SIG-M5 treated with dmso at 0.1 percent for 504 hours (cell line): ENCODE data around the gene FIBCD1.

Experiments used
- DNase-seq: peaks from one replicate; lab custom pipeline; 2025; ENCODE audit not compliant: unreplicated experiment; lab: John Stamatoyannopoulos, UW

Gene FIBCD1

GRCh38 chr9:130937146-130938076 lies 1.6 kb downstream of the FIBCD1 start:
- no peak for DNase-seq

DNA sequence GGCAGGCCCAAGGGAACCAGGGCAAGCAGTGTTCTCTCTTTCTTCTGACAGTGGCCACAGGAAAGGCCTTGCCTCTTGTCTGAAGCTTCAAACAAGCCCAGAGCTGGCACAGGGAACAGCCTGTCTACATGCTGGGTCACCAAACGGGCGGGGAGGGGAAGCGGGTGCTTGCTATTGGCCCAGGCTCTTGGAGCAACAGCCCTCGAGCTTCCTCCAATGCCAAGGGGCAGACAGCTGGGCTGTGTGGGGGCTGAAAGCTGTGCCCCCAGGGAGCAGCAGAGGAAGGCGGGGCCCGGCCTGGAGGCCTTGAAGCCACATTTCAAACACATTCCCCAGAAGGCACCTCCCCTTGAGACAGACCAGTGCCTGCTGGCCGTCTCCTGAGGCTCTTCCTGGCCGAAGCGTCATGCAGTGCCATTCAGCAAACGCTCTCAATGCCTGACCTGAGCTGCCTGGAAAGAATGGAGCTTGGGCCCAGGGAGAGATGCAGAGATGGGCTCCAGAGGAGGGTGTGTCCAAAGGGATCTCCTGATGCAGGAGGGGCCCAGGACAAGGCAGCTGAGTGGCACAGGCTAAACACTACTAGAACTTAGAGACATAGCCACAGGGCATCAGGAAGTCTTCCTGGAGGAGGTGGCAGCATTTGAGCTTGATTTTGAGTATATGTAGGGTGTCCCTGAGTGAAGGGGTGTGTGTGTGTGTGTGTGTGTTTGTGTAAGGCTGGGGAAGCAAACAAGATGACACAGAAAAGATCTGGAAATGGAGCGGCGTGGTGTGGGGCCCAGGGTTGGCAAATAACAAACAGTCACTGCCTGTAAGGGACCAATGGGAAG lies 2.5 kb downstream of the FIBCD1 start:
- DNase-seq: no peak

GRCh38 chr9:130935648-130936271 lies 3.3 kb downstream of the FIBCD1 start:
- DNase-seq: no peak

- DNase-seq: no peak
Measured at GRCh38 chr9:130934702-130935647, 4.1 kb downstream of the FIBCD1 start.

DNA sequence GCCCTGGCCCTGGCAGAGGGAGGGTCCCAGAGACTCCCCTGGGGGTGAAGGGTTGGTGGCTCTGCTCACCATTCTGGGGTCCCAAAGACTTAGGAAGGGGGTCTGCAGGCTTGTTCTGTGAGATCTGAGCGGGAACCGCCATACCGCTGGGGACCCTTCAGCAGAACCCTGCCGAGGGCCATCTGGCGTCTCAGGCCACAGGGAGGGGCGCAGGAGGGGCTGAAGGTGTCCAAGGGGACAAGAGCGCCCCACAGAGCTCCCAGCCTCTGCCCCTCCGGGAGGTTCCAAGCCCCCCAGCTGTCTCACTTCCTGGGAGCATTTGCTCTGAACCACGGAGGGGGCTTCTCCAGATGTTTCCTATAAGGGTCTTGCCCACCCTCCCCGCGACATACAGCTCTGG lies 4.8 kb downstream of the FIBCD1 start:
- DNase-seq: no peak

DNA sequence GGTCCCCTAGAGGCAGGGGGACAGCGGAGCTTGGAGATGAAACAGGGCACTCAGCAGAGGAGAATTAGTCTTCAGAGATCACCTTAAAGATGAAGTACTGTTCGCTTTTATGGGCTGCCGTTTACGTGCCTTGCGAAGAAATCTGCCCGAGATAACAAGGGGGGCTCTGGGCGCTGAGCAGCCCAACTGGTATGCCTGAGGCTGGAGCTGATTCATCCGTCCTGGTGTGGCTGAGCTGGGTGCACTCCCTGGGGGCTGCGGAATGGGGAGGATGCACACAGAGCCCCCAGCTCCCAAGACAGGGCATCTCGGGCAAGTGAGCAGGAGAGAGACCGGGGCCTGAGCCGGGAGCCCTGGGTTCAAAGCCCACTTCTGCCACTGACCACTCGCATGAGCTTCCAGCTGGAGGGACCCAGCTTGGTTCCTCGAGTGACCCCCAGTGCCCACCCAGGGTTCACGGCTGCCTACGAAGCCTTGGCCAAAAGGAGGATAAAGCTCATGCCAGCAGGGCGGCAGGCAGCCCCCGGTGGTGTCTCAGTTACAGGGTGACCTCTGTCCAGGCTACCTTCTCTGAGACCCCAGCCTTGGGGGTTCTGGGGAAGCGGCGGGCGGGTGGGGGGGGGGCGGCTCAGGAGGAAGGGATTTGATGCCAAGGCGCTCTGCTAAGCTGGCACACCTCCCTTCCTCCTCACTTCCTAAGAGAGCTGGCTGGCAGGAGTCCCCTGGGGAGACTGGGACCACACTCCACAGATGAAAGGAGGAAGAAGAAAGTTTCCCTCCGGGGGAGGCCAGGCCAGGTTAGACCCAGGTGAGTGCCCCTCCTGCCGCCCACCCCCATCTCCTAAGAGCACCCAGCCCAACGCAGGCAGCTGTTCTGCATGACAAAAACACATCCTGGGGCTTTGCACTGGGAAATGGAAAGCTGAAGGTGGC lies 5.7 kb downstream of the FIBCD1 start:
- DNase-seq: no peak

DNA sequence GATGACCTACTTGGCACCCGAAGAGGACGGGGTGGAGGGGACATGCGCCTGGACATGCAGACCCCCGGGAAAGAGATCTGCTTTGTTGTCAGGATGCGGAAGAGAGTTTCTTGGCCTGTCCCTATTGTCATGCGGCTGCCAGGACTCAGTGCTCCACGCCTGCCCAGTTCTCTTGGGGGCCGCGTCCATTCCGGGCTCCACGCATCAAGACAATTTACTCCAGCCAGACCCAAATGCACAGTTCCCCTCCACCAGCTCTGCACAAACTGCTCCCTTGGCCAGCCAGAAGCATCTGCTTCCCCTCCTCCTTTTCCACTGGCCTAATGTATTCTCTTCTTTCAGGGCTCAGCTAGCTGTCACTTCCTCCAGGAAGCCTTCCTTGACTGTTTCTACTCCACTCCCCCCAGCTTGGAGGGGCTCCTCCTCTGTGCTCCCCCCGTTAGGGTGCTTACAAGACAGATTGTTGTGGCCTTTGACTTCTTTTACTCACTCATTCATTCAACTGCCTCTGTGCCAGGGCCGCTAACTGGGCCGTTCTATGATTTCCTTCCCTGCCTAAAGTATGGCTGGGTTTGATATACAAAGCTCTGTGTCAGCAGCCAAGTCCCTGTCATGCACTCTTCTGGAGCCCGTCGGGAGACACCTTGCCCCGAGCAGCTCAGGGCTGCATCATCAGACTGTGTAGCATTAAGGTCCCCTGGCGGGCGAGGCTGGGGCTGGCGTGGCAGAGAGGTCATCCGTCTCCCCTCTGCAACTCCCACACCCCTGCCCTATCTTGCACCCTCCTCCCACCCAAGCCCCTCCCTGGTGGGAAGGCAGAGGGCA lies 6.6 kb downstream of the FIBCD1 start:
- no peak for DNase-seq

GRCh38 chr9:130931508-130932254 lies 7.4 kb downstream of the FIBCD1 start:
- DNase-seq: no peak

DNA sequence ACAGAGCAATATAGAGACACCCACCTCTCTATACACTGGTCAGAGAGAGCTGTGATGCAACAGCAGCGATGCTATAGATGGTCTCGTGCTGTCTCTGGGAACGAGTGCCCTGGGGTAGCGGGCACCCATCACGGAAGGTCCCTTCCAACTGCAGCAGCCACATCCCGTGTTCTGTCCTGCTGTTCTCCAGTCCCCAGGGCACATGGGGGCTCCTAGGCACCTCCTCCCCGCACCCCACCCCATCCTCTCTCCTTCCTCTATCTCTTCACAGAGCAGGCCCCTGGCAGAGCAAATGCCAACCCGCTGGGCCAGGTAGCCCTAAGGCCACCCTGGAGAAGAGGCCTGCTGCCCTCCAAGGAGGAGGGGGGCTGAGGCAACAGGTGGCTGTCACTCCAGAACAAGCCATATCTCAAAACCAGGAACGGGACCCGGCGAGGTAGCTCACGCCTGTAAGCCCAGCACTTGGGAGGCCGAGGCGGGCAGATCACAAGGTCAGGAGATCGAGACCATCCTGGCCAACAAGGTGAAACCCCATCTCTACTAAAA lies 8.2 kb downstream of the FIBCD1 start:
- DNase-seq: no peak

GRCh38 chr9:130930132-130930803 lies 8.8 kb downstream of the FIBCD1 start:
- DNase-seq: no peak

GRCh38 chr9:130929571-130930038 lies 9.4 kb downstream of the FIBCD1 start:
- DNase-seq: no peak

DNA sequence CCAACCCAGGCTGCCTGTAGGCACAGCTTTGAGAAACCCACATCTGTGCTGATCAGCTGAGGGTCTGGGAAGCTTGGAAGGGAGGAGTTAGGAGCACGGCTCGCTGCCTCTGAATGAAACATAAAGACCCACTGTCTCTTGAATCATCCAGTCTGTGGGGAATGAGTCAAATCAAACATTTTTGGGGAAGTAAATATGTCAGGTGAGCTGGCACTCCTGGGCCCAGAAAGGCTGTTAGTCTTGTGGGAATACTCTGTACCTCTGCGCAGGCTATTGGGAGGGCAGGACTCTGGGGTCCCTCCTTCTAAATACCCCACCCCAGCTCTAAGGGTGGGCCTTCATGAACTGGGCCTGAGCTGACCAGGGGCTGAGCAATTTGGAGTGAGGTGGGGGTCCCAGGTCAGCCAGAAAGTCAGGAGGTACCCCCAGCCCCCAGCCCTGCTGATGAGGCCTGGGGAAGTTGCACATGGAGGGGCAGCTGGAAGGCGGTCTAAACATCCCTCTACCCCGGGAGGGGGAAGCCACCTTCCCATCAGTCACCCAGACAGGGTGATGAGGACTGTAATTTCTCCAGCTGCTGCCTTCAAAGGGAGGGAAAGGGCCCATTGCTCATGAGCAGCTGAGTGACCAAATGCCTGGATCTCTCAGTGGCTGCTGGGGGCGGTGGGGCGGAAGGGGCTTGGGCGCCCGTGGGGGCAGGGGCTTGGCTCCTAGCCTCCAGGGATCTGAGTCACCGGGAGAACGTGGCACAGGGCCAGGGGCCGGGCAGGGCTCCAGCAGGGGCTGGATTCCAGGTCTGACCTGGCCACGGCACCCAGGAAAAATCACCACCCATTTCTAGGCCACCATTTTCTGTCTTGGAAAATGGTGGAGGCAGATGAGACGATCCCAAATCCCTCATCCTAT lies 10.8 kb downstream of the FIBCD1 start:
- no peak for DNase-seq

- no peak for DNase-seq
Measured at GRCh38 chr9:130927338-130927737, 11.7 kb downstream of the FIBCD1 start.

DNA sequence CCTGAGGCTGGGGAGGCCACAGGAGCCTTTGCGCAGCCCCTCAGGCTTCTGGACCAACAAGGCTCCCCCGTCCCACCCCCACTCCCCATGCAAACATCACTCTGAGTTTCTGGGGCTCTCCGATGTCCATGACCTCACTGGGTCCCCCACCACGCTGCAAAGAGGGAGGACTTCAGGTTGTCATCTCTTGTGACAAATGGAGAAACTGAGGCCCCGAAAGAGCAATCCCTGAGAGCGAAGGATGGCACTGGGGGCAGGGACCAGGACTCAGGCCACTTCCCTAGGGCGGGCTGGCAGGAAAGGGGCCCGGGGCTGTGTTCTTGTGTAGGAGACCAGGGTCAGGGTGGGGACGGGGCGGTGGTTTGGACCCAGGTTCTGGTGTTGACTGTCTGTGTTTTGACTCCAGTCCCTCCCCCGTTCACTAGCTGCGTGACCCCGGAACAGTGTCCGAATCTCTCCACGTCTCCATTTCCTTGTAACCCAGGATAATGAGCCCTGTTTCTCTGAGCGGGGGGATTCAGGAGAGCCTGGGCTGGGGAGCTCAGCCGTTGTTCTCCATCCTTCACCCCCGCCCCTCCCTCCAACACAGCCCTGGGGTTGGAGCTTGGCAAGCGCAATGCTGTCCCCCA lies 13.9 kb downstream of the FIBCD1 start:
- DNase-seq: no peak

DNA sequence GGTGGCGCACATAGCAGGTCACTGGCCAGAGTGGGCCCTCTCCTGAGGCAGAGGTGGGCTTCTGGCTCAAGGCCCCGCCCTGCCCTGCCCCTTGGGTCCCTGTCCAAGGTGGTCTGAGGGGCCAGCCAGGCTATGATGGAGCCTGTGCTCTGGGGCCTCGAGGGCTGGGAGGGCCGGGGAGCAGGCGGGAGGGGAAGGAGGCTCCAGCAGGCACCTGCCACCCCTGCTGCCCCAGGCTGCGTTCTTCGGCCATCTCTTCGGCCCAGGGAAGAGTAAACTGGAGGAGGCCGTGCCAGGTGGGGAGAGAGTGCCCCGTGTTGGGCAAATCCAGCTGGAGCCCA lies 14.6 kb downstream of the FIBCD1 start:
- DNase-seq: no peak
